ENCODE measurements around the gene SLC12A7. TPM values are rescaled to one million over a fixed set of nuclear protein-coding genes. Genes with fewer than 3 reads are reported as not detected.

SLC12A7 gene
- polyA plus RNA-seq, 2 donors, result 4.0 to 4.7 TPM

GRCh38 chr5:1048861-1049838, 62.7 kb downstream of the SLC12A7 start:
- WGBS, 2 donors, result 72 to 78% methylated on average over 39 of the region's 39 CpGs
- no peak overlapping the region for H3K4me3 ChIP-seq (ENCODE audit: low read depth in 1 of 2, low read length in 2 of 2)
- no peak overlapping the region for H3K27ac ChIP-seq (ENCODE audit: low read depth in 2 of 2, low read length in 1 of 2)

GRCh38 chr5:1048162-1048721, 63.6 kb downstream of the SLC12A7 start:
- no peak overlapping the region for H3K4me3 ChIP-seq (ENCODE audit: low read depth in 1 of 2, low read length in 2 of 2)
- no peak overlapping the region for H3K27ac ChIP-seq (ENCODE audit: low read depth in 2 of 2, low read length in 1 of 2)
- WGBS, 2 donors, result 87 to 88% methylated on average over 11 of the region's 11 CpGs
- H3K27me3 ChIP-seq (ENCODE audit: control insufficient read depth in 1 of 2, insufficient read depth in 2 of 2, low read length in 2 of 2), result no peaks in the 10 kb centered on the region
- peaks cover 0 to 3% of the 10 kb centered on the region in 2 donors for H3K36me3 ChIP-seq (ENCODE audit: control insufficient read depth in 2 of 2, insufficient read depth in 2 of 2, low read length in 1 of 2)
- H3K9me3 ChIP-seq (ENCODE audit: control insufficient read depth in 2 of 2, insufficient read depth in 1 of 2, low read depth in 1 of 2, low read length in 1 of 2), result peaks cover 0 to 18% of the 10 kb centered on the region in 2 donors
- peaks cover 0 to 2% of the 10 kb centered on the region in 2 donors for H3K4me1 ChIP-seq (ENCODE audit: control insufficient read depth in 2 of 2, insufficient read depth in 2 of 2, low read length in 1 of 2)

More at GRCh38 chr5:1048861-1049838, 62.7 kb downstream of the SLC12A7 start:
- peaks cover 0 to 16% of the 10 kb centered on the region in 2 donors for H3K9me3 ChIP-seq (ENCODE audit: control insufficient read depth in 2 of 2, insufficient read depth in 1 of 2, low read depth in 1 of 2, low read length in 1 of 2)
- peaks cover 0 to 6% of the 10 kb centered on the region in 2 donors for H3K36me3 ChIP-seq (ENCODE audit: control insufficient read depth in 2 of 2, insufficient read depth in 2 of 2, low read length in 1 of 2)
- no peaks in the 10 kb centered on the region for H3K27me3 ChIP-seq (ENCODE audit: control insufficient read depth in 1 of 2, insufficient read depth in 2 of 2, low read length in 2 of 2)
- H3K4me1 ChIP-seq (ENCODE audit: control insufficient read depth in 2 of 2, insufficient read depth in 2 of 2, low read length in 1 of 2), result peaks cover 0 to 2% of the 10 kb centered on the region in 2 donors

GRCh38 chr5:1047332-1047965, 64.4 kb downstream of the SLC12A7 start:
- Histone ChIP-seq H3K27ac (ENCODE audit: low read depth in 2 of 2, low read length in 1 of 2) (no peak overlapping the region), H3K4me1 (ENCODE audit: control insufficient read depth in 2 of 2, insufficient read depth in 2 of 2, low read length in 1 of 2) (peaks cover 0 to 2% of the 10 kb centered on the region in 2 donors), H3K27me3 (ENCODE audit: control insufficient read depth in 1 of 2, insufficient read depth in 2 of 2, low read length in 2 of 2) (no peaks in the 10 kb centered on the region), H3K4me3 (ENCODE audit: low read depth in 1 of 2, low read length in 2 of 2) (no peak overlapping the region), H3K9me3 (ENCODE audit: control insufficient read depth in 2 of 2, insufficient read depth in 1 of 2, low read depth in 1 of 2, low read length in 1 of 2) (peaks cover 0 to 18% of the 10 kb centered on the region in 2 donors), H3K36me3 (ENCODE audit: control insufficient read depth in 2 of 2, insufficient read depth in 2 of 2, low read length in 1 of 2) (peaks cover 0 to 3% of the 10 kb centered on the region in 2 donors)
- 90 to 91% methylated on average over 11 of the region's 11 CpGs for WGBS, 2 donors

GRCh38 chr5:1045960-1046560, 65.8 kb downstream of the SLC12A7 start:
- Histone ChIP-seq H3K9me3 (ENCODE audit: control insufficient read depth in 2 of 2, insufficient read depth in 1 of 2, low read depth in 1 of 2, low read length in 1 of 2) (peaks cover 0 to 26% of the 10 kb centered on the region in 2 donors), H3K4me1 (ENCODE audit: control insufficient read depth in 2 of 2, insufficient read depth in 2 of 2, low read length in 1 of 2) (peaks cover 0 to 2% of the 10 kb centered on the region in 2 donors), H3K27ac (ENCODE audit: low read depth in 2 of 2, low read length in 1 of 2) (no peak overlapping the region), H3K27me3 (ENCODE audit: control insufficient read depth in 1 of 2, insufficient read depth in 2 of 2, low read length in 2 of 2) (no peaks in the 10 kb centered on the region), H3K36me3 (ENCODE audit: control insufficient read depth in 2 of 2, insufficient read depth in 2 of 2, low read length in 1 of 2) (peaks cover 0 to 1% of the 10 kb centered on the region in 2 donors), H3K4me3 (ENCODE audit: low read depth in 1 of 2, low read length in 2 of 2) (no peak overlapping the region)
- WGBS, 2 donors, result 85 to 91% methylated on average over 9 of the region's 9 CpGs

GRCh38 chr5:1044117-1044516, 67.7 kb downstream of the SLC12A7 start:
- 90% methylated on average over 5 of the region's 5 CpGs for WGBS, 2 donors
- Histone ChIP-seq H3K27ac (ENCODE audit: low read depth in 2 of 2, low read length in 1 of 2) (no peak overlapping the region), H3K9me3 (ENCODE audit: control insufficient read depth in 2 of 2, insufficient read depth in 1 of 2, low read depth in 1 of 2, low read length in 1 of 2) (peaks cover 0 to 26% of the 10 kb centered on the region in 2 donors), H3K36me3 (ENCODE audit: control insufficient read depth in 2 of 2, insufficient read depth in 2 of 2, low read length in 1 of 2) (no peaks in the 10 kb centered on the region), H3K4me1 (ENCODE audit: control insufficient read depth in 2 of 2, insufficient read depth in 2 of 2, low read length in 1 of 2) (peaks cover 0 to 2% of the 10 kb centered on the region in 2 donors), H3K4me3 (ENCODE audit: low read depth in 1 of 2, low read length in 2 of 2) (no peak overlapping the region), H3K27me3 (ENCODE audit: control insufficient read depth in 1 of 2, insufficient read depth in 2 of 2, low read length in 2 of 2) (no peaks in the 10 kb centered on the region)

- 85 to 89% methylated on average over 7 of the region's 7 CpGs for WGBS, 2 donors
- Histone ChIP-seq H3K4me1 (ENCODE audit: control insufficient read depth in 2 of 2, insufficient read depth in 2 of 2, low read length in 1 of 2) (peaks cover 0 to 2% of the 10 kb centered on the region in 2 donors), H3K27me3 (ENCODE audit: control insufficient read depth in 1 of 2, insufficient read depth in 2 of 2, low read length in 2 of 2) (no peaks in the 10 kb centered on the region), H3K9me3 (ENCODE audit: control insufficient read depth in 2 of 2, insufficient read depth in 1 of 2, low read depth in 1 of 2, low read length in 1 of 2) (peaks cover 0 to 26% of the 10 kb centered on the region in 2 donors), H3K27ac (ENCODE audit: low read depth in 2 of 2, low read length in 1 of 2) (no peak overlapping the region), H3K36me3 (ENCODE audit: control insufficient read depth in 2 of 2, insufficient read depth in 2 of 2, low read length in 1 of 2) (no peaks in the 10 kb centered on the region), H3K4me3 (ENCODE audit: low read depth in 1 of 2, low read length in 2 of 2) (no peak overlapping the region)
Measured at GRCh38 chr5:1043327-1043726, 68.5 kb downstream of the SLC12A7 start.

GRCh38 chr5:1042626-1043025, 69.2 kb downstream of the SLC12A7 start:
- H3K9me3 ChIP-seq (ENCODE audit: control insufficient read depth in 2 of 2, insufficient read depth in 1 of 2, low read depth in 1 of 2, low read length in 1 of 2), result peaks cover 0 to 26% of the 10 kb centered on the region in 2 donors
- H3K4me3 ChIP-seq (ENCODE audit: low read depth in 1 of 2, low read length in 2 of 2), result no peak overlapping the region
- no peaks in the 10 kb centered on the region for H3K27me3 ChIP-seq (ENCODE audit: control insufficient read depth in 1 of 2, insufficient read depth in 2 of 2, low read length in 2 of 2)
- H3K36me3 ChIP-seq (ENCODE audit: control insufficient read depth in 2 of 2, insufficient read depth in 2 of 2, low read length in 1 of 2), result no peaks in the 10 kb centered on the region
- 88 to 89% methylated on average over 7 of the region's 7 CpGs for WGBS, 2 donors
- no peak overlapping the region for H3K27ac ChIP-seq (ENCODE audit: low read depth in 2 of 2, low read length in 1 of 2)
- peaks cover 0 to 2% of the 10 kb centered on the region in 2 donors for H3K4me1 ChIP-seq (ENCODE audit: control insufficient read depth in 2 of 2, insufficient read depth in 2 of 2, low read length in 1 of 2)

- WGBS, 2 donors, result 82 to 83% methylated on average over 15 of the region's 15 CpGs
- no peak overlapping the region for H3K27ac ChIP-seq (ENCODE audit: low read depth in 2 of 2, low read length in 1 of 2)
- no peak overlapping the region for H3K4me3 ChIP-seq (ENCODE audit: low read depth in 1 of 2, low read length in 2 of 2)
- H3K27me3 ChIP-seq (ENCODE audit: control insufficient read depth in 1 of 2, insufficient read depth in 2 of 2, low read length in 2 of 2), result no peaks in the 10 kb centered on the region
- no peaks in the 10 kb centered on the region for H3K36me3 ChIP-seq (ENCODE audit: control insufficient read depth in 2 of 2, insufficient read depth in 2 of 2, low read length in 1 of 2)
- peaks cover 0 to 26% of the 10 kb centered on the region in 2 donors for H3K9me3 ChIP-seq (ENCODE audit: control insufficient read depth in 2 of 2, insufficient read depth in 1 of 2, low read depth in 1 of 2, low read length in 1 of 2)
- H3K4me1 ChIP-seq (ENCODE audit: control insufficient read depth in 2 of 2, insufficient read depth in 2 of 2, low read length in 1 of 2), result peaks cover 0 to 2% of the 10 kb centered on the region in 2 donors
Measured at GRCh38 chr5:1041225-1042143, 70.4 kb downstream of the SLC12A7 start.

All from esophagus (tissue), 2 donors.